ENCODE results near the gene ZNF48.

- no peak for TF ChIP-seq EZH2phosphoT487 (conservative IDR thresholded peaks at IDR 0.05; ENCODE audit: low read length)
- TF ChIP-seq, protein P1, sequence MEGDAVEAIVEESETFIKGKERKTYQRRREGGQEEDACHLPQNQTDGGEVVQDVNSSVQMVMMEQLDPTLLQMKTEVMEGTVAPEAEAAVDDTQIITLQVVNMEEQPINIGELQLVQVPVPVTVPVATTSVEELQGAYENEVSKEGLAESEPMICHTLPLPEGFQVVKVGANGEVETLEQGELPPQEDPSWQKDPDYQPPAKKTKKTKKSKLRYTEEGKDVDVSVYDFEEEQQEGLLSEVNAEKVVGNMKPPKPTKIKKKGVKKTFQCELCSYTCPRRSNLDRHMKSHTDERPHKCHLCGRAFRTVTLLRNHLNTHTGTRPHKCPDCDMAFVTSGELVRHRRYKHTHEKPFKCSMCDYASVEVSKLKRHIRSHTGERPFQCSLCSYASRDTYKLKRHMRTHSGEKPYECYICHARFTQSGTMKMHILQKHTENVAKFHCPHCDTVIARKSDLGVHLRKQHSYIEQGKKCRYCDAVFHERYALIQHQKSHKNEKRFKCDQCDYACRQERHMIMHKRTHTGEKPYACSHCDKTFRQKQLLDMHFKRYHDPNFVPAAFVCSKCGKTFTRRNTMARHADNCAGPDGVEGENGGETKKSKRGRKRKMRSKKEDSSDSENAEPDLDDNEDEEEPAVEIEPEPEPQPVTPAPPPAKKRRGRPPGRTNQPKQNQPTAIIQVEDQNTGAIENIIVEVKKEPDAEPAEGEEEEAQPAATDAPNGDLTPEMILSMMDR (IDR thresholded peaks at IDR 0.05; ENCODE audit: insufficient read depth, low read length, poor library complexity, severe bottlenecking), result no peak
These were observed 44.2 kb upstream of the ZNF48 start for GRCh38 chr16:30351001-30351441.
